SU-DHL-6 (cell line): ENCODE measurements around the gene RPS5.

Experiments
- CTCF ChIP-seq: fragments of 200-600 bp; sonication (generic); IDR thresholded peaks from one replicate; pipeline ENCODE4 v1.5.1; 2017; ENCODE audit warnings: antibody characterized with exemption, mild to moderate bottlenecking, low read length, moderate library complexity; ENCODE audit not compliant: insufficient read depth, poor library complexity, severe bottlenecking
- EZH2phosphoT487 ChIP-seq: fragments of 200-600 bp; sonication (generic), shearing (Covaris generic); conservative IDR thresholded peaks from 2 replicates; pipeline ENCODE4 v1.6.1; 2018; ENCODE audit warnings: mild to moderate bottlenecking, antibody characterized with exemption, low read length, moderate library complexity, mixed read lengths

- TF ChIP-seq CTCF, result no peak
- no peak for TF ChIP-seq EZH2phosphoT487
Measured at GRCh38 chr19:58399903-58400302, 12.8 kb downstream of the RPS5 start.
